ENCODE measurements around the gene PYGB.

The PYGB gene

GRCh38 chr20:25341716-25342680, 94.1 kb downstream of the PYGB start:
- DNase-seq, result no peak

GRCh38 chr20:25344634-25345033, 96.7 kb downstream of the PYGB start:
- DNase-seq, result no peak

DNA sequence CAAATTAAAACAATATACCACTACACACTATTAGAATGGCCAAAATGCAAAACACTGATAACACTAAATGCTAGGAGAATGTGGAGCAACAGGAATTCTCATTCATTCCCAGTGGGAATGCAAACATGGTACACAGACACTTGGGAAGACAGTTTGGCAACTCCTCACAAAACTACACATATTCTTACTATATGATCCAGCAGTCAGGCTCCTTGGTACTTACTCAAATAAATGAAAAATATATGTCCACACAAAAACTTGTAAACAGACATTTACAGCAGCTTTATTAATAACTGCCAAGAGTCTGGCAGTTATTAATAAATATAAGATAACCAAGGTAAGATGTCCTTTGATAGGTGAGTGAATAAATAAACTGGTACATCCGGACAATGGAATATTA, 97.8 kb downstream of the PYGB start:
- DNase-seq, result no peak

DNA sequence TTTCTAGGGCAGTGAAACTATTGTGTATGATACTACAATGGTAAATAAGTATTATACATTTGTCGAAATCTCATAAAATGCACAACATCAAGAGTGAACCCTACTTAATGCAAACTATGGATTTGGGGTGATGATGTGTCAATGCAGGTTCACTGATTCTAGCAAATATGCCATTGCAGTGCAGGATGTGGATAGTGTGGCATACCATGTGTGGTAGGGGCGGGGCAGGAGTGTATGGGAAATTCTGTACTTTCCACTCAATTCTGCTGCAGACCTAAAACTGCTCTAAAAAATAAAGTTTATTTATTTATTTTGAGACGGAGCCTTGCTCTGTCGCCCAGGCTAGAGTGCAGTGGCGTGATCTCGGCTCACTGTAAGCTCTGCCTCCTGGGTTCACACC, 98.5 kb downstream of the PYGB start:
- no peak for DNase-seq

All from activated T-cell treated with anti-CD3 and anti-CD28 coated beads, Interleukin-2, amount 50 U/mL, for 48 hours (primary cell).